ENCODE measurements around the gene KIF21B.

The KIF21B gene, protein sequence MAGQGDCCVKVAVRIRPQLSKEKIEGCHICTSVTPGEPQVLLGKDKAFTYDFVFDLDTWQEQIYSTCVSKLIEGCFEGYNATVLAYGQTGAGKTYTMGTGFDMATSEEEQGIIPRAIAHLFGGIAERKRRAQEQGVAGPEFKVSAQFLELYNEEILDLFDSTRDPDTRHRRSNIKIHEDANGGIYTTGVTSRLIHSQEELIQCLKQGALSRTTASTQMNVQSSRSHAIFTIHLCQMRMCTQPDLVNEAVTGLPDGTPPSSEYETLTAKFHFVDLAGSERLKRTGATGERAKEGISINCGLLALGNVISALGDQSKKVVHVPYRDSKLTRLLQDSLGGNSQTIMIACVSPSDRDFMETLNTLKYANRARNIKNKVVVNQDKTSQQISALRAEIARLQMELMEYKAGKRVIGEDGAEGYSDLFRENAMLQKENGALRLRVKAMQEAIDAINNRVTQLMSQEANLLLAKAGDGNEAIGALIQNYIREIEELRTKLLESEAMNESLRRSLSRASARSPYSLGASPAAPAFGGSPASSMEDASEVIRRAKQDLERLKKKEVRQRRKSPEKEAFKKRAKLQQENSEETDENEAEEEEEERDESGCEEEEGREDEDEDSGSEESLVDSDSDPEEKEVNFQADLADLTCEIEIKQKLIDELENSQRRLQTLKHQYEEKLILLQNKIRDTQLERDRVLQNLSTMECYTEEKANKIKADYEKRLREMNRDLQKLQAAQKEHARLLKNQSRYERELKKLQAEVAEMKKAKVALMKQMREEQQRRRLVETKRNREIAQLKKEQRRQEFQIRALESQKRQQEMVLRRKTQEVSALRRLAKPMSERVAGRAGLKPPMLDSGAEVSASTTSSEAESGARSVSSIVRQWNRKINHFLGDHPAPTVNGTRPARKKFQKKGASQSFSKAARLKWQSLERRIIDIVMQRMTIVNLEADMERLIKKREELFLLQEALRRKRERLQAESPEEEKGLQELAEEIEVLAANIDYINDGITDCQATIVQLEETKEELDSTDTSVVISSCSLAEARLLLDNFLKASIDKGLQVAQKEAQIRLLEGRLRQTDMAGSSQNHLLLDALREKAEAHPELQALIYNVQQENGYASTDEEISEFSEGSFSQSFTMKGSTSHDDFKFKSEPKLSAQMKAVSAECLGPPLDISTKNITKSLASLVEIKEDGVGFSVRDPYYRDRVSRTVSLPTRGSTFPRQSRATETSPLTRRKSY (N-terminal part only)

DNA sequence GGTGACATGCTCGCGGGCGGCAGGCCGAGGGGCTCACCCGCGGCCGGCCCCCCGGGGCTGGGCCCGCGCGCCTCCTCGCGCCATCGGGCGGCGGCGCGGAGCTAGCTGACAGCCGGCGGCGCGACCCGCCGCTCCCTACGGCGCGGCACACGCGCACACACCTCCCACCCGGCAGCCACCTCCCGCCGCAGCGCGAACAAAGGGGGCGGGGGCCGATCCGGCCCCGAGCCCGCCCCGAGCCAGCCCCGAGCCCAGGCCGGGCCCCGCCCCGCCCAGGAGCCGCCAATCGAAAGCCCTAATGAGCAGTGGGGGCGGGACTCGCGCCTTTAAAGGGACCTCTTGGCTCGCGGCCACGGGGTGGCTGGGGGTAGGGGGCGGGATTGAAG is at the start of gene KIF21B:
Gene KIF21B (minus strand): TSS at position 198 of the 386 bp plus-strand sequence. CDS start 331 bp downstream, outside the sequence.
- Histone ChIP-seq H3K4me3 (peak within 1 kb of the TSS; percentile 75 to 93 (median 85)), H3K4me2 (peak within 1 kb of the TSS; percentile 92 to 100 (median 99)), H3K27me3 (no peaks in the 10 kb centered on the region), H3K9ac (peak within 1 kb of the TSS; percentile 83 to 95 (median 91)), H3K4me1 (peaks cover 86 to 94% (median 91%) of the 10 kb centered on the region in 10 experiments), H4K20me1 (peaks cover 0 to 20% (median 1%) of the 10 kb centered on the region in 11 experiments; a peak in 8 of 22 replicates), H3K9me3 (replicated peaks in 1 of 11) (no peaks in the 10 kb centered on the region), H3K27ac (peak within 1 kb of the TSS; percentile 56 to 97 (median 92); a peak in 21 of 22 replicates), H3K36me3 (peaks cover 0 to under 1% (median 0%) of the 10 kb centered on the region in 11 experiments; a peak in 2 of 22 replicates)
- TF ChIP-seq Cebpa-rat (IDR thresholded peaks at IDR 0.05) = no peak

DNA sequence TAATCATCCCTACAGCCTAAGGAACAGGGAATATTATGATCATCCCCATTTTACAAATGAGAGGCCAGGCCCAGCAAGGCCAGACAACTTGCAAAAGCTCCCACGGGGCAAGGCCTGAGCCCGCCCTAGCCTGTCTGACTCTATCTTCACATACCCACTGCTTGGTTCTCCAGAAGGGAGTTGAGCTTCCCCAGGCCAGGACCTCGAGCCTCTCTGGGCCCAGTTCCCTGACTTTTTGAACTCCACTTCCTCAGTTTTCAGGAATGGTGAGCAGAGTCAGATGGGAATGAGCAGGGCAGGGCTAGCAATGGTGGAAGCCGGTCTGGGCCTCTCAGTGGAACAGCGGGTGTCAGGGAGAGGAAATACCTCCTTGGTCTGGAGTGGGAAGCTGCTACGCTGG is 49.4 kb upstream of the KIF21B start:
- TF ChIP-seq Cebpa-rat (IDR thresholded peaks at IDR 0.05) = no peak
- no peak overlapping the region for H3K27ac ChIP-seq
- H4K20me1 ChIP-seq = 0 out of 22 replicates have a peak, but pooled peaks cover 0 to 5% (median 0%) of the 10 kb centered on the region in 11 experiments
- no peak overlapping the region for H3K4me3 ChIP-seq
- no peaks in the 10 kb centered on the region for H3K36me3 ChIP-seq
- H3K27me3 ChIP-seq = no peaks in the 10 kb centered on the region
- H3K9me3 ChIP-seq (replicated peaks in 1 of 11) = no peaks in the 10 kb centered on the region
- no peak overlapping the region for H3K9ac ChIP-seq
- no peak overlapping the region for H3K4me2 ChIP-seq
- H3K4me1 ChIP-seq = peaks cover 0 to 35% (median 19%) of the 10 kb centered on the region in 10 experiments; a peak in 17 of 20 replicates

DNA sequence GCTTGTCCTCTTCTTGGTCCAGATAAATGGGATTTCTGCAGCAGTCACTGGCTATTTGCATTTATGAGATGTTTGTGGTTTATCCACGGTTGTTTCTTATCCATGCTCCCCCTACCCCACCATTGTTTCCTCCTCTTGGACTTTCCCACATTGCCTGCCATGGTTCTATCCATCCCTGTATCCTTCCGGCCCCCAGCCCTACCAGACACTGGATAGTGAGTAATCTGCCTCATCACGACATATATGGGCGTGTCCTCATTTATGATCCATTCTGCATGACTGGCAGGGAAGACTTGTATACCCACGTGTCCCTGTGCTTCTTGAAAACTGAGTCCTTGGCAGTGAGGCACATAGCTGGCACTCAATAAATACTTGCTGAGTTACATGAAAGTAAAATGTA is 48.6 kb upstream of the KIF21B start:
- TF ChIP-seq Cebpa-rat (IDR thresholded peaks at IDR 0.05) = no peak
- H3K4me2 ChIP-seq = no peak overlapping the region
- H3K9ac ChIP-seq = no peak overlapping the region
- no peak overlapping the region for H3K4me3 ChIP-seq
- H3K27ac ChIP-seq = no peak overlapping the region
- H3K27me3 ChIP-seq = no peaks in the 10 kb centered on the region
- H3K9me3 ChIP-seq (replicated peaks in 1 of 11) = no peaks in the 10 kb centered on the region
- H3K36me3 ChIP-seq = no peaks in the 10 kb centered on the region
- peaks cover 0 to 5% (median 0%) of the 10 kb centered on the region in 11 experiments; a peak in 1 of 22 replicates for H4K20me1 ChIP-seq
- H3K4me1 ChIP-seq = peaks cover 3 to 35% (median 27%) of the 10 kb centered on the region in 10 experiments

DNA sequence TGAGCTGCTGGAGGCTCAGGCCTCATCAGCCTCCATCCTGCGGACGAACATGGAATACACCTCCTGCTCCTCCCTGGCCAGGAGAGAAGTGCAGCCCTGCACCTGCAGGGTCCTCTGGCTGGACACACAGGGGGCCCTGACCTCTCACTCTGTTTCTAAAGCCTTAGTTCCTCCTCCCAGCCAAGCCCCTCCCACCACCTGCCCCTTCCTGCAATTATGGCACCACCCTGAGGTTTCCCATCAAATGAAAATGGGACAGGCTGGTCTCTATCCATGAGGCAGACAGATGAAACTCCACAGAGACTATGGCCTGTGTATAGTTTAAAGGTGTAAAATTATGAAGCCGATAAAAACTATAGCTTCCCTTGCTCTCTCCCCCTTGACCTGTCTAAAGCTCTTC is 46.1 kb upstream of the KIF21B start:
- Histone ChIP-seq H3K27ac (no peak overlapping the region), H3K4me3 (no peak overlapping the region), H4K20me1 (peaks cover 0 to 7% (median 0%) of the 10 kb centered on the region in 11 experiments; a peak in 2 of 22 replicates), H3K9ac (no peak overlapping the region), H3K4me1 (peaks cover 19 to 58% (median 43%) of the 10 kb centered on the region in 10 experiments), H3K9me3 (replicated peaks in 1 of 11) (no peaks in the 10 kb centered on the region), H3K36me3 (no peaks in the 10 kb centered on the region), H3K27me3 (no peaks in the 10 kb centered on the region), H3K4me2 (peak overlapping the region in 8 of 11 experiments; percentile 22 to 50 (median 30); a peak in 9 of 22 replicates)
- TF ChIP-seq Cebpa-rat (IDR thresholded peaks at IDR 0.05) = no peak

DNA sequence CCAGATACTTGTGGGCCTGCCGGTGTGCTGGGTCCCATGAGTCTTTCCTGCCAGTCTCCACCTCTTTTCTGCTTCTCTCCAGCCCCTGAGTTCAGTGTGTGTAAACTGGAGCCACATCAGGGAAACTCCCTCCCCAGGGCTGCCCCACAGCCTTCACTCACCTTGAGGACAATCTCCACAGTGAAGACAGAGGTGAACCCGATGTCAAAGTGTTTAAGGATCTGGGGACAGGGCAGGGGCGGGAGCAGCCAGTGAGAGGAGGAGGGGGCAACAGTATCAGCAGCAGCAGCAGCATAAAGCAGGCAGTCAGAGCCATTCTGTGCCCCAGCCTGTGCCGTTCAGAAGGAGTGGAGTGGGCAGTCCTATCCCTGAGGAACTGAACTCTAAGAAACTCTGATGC is 45.5 kb upstream of the KIF21B start:
- Histone ChIP-seq H3K4me3 (no peak overlapping the region), H3K27ac (no peak overlapping the region), H4K20me1 (peaks cover 0 to 7% (median 0%) of the 10 kb centered on the region in 11 experiments; a peak in 2 of 22 replicates), H3K9ac (no peak overlapping the region; a peak in 1 of 22 replicates), H3K27me3 (no peaks in the 10 kb centered on the region), H3K4me1 (peaks cover 19 to 62% (median 43%) of the 10 kb centered on the region in 10 experiments), H3K9me3 (replicated peaks in 1 of 11) (no peaks in the 10 kb centered on the region), H3K36me3 (no peaks in the 10 kb centered on the region), H3K4me2 (peak overlapping the region in 8 of 11 experiments; percentile 22 to 50 (median 30); a peak in 13 of 22 replicates)
- TF ChIP-seq Cebpa-rat (IDR thresholded peaks at IDR 0.05) = no peak

DNA sequence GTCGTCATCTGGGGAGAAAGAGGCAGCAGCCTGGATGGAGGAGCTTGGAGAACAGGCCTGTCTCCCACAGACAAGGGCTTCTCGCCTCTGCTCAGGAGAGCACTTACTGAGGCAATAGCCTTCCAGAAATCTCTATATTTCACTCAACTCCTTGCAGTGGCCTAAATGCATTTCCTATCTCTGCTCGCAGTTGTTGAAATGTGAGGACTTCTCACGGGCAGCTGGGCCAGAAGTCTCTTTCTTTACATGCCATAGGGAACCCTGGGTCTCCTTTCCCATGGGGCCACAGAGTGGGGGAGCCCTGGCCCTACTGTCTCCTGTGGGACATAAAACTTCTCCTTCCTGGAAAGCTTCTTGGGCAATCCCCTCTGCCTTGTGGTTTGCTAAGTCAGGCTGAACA is 43.5 kb upstream of the KIF21B start:
- Histone ChIP-seq H3K4me2 (peak overlapping the region; percentile 51 to 93 (median 84)), H3K36me3 (no peaks in the 10 kb centered on the region), H3K27me3 (no peaks in the 10 kb centered on the region), H3K4me1 (peaks cover 19 to 82% (median 56%) of the 10 kb centered on the region in 10 experiments), H3K9me3 (replicated peaks in 1 of 11) (no peaks in the 10 kb centered on the region), H3K9ac (peak overlapping the region in 6 of 11 experiments; percentile 5 to 60 (median 20); a peak in 5 of 22 replicates), H3K4me3 (peak overlapping the region in 1 of 10 experiments; percentile 20; a peak in 1 of 20 replicates), H4K20me1 (peaks cover 0 to 7% (median 0%) of the 10 kb centered on the region in 11 experiments; a peak in 2 of 22 replicates), H3K27ac (peak overlapping the region in 6 of 11 experiments; percentile 26 to 67 (median 50); a peak in 8 of 22 replicates)
- peak in 2 of 11 experiments; percentile 42 to 43; a peak in 4 of 22 replicates for TF ChIP-seq Cebpa-rat (IDR thresholded peaks at IDR 0.05)

DNA sequence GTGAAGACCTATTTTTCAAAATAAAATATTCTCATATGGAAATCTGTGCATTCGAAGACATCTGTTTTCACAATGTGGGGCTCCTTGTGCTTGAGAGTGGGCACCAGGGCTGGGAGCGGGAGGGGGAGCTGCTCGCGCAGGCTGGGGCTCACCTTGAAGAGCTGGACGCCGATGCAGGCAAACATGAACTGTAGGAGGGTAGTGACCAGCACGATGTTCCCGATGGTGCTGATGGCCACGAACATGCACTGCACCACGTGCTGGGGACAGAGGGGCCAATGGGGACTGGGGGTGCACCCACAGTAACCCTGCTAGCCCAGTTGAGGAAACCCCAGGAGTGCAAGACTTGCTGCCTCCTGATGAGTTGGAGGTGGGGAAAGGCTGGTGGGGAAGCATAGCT is 42.2 kb upstream of the KIF21B start:
- Histone ChIP-seq H4K20me1 (peaks cover 0 to 7% (median 0%) of the 10 kb centered on the region in 11 experiments; a peak in 2 of 22 replicates), H3K9me3 (replicated peaks in 1 of 11) (no peaks in the 10 kb centered on the region), H3K9ac (peak overlapping the region in 1 of 11 experiments; percentile 60; a peak in 2 of 22 replicates), H3K27ac (peak overlapping the region in 2 of 11 experiments; percentile 61 to 67; a peak in 5 of 22 replicates), H3K36me3 (no peaks in the 10 kb centered on the region), H3K27me3 (no peaks in the 10 kb centered on the region), H3K4me1 (peaks cover 19 to 86% (median 64%) of the 10 kb centered on the region in 10 experiments), H3K4me3 (no peak overlapping the region), H3K4me2 (peak overlapping the region; percentile 51 to 93 (median 84))
- no peak for TF ChIP-seq Cebpa-rat (IDR thresholded peaks at IDR 0.05)

DNA sequence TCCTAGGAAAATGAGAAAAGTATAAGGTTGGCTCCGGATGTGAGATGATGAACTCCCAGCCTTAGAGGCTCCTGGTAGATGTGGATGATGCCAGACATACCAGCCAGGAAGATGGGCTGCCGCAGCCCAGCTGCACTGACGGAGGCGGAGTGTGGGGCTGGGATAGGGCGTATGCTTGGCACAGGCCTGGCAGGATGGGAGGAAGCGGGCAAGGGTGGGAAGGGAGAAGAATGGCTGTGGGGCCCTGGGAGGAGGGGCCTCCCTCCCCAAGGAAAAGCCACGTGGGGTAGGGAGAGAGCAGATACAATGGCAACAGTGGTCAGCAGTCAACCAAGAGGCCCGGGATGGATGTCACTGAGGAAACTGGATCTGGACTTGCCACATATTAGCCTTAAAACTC is 41.3 kb upstream of the KIF21B start:
- Histone ChIP-seq H3K36me3 (no peaks in the 10 kb centered on the region), H3K27me3 (no peaks in the 10 kb centered on the region), H3K9me3 (replicated peaks in 1 of 11) (no peaks in the 10 kb centered on the region), H4K20me1 (peaks cover 0 to 7% (median 0%) of the 10 kb centered on the region in 11 experiments; a peak in 2 of 22 replicates), H3K4me2 (peak overlapping the region in 3 of 11 experiments; percentile 5 to 29 (median 7); a peak in 2 of 22 replicates), H3K27ac (no peak overlapping the region), H3K4me3 (no peak overlapping the region), H3K9ac (no peak overlapping the region), H3K4me1 (peaks cover 19 to 95% (median 73%) of the 10 kb centered on the region in 10 experiments)
- TF ChIP-seq Cebpa-rat (IDR thresholded peaks at IDR 0.05) = no peak

Measured in BLaER1 treated with 17β-estradiol and CSF1 and Interleukin-3, amounts not matched to agents 10 nM and 100 nM (cell line).